ENCODE measurements around the gene HSD17B12. TPM values are rescaled to one million over a fixed set of nuclear protein-coding genes. Genes with fewer than 3 reads are reported as not detected.

HSD17B12 gene
- total RNA-seq, 1 donor from 2014 or later, result 48.2 TPM

DNA sequence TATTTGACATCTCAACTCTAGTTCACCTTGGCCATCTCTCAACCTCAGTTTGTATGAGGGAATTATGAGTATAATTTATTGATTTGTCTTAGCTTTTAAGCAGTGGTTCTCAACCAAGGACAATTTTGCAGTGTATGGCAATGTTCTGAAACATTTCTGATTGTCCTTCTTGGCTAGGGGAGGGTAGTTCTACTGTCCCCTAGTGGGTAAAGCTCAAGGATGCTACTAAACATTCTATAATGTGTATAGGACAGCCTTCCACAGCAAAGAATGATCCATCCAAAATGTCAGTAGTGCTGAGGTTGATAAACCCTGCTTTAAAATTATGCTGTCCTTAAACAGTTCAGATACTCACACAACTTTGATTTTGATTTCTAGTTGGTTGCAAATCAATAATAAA is 122.0 kb downstream of the HSD17B12 start:
- no peak for DNase-seq (ENCODE audit: low spot score in 2 of 2)
- H3K9me3 ChIP-seq, result no peaks in the 10 kb centered on the region
- intact Hi-C loops (cut with DNase I), result no loop called here
- no peak overlapping the region for H3K4me3 ChIP-seq
- H3K27ac ChIP-seq, result no peak overlapping the region
- TF ChIP-seq, protein P1, sequence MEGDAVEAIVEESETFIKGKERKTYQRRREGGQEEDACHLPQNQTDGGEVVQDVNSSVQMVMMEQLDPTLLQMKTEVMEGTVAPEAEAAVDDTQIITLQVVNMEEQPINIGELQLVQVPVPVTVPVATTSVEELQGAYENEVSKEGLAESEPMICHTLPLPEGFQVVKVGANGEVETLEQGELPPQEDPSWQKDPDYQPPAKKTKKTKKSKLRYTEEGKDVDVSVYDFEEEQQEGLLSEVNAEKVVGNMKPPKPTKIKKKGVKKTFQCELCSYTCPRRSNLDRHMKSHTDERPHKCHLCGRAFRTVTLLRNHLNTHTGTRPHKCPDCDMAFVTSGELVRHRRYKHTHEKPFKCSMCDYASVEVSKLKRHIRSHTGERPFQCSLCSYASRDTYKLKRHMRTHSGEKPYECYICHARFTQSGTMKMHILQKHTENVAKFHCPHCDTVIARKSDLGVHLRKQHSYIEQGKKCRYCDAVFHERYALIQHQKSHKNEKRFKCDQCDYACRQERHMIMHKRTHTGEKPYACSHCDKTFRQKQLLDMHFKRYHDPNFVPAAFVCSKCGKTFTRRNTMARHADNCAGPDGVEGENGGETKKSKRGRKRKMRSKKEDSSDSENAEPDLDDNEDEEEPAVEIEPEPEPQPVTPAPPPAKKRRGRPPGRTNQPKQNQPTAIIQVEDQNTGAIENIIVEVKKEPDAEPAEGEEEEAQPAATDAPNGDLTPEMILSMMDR (IDR thresholded peaks at IDR 0.05), result no peak
- no peaks in the 10 kb centered on the region for H3K27me3 ChIP-seq
- no peaks in the 10 kb centered on the region for H3K4me1 ChIP-seq
- H3K36me3 ChIP-seq, result peaks cover 0 to 32% of the 10 kb centered on the region in 2 donors

DNA sequence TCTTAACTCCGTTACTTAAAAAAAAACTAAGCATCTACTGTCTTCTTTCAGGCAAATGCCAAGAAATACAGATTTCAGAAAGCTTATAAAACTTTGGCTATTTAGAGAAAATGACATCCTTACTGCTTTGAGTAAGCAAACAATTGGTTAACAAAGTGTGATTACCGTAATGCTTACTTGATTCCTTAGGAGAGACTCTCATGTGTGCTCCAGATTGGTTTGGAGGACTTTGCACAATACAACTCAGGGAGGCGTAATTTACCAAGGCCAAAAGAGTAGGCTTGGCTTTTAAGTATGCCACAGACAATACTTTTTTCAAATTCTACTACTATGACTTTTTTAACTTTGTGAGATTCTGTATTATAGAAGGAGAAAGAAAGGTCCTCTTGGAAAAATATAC is 123.2 kb downstream of the HSD17B12 start:
- H3K4me3 ChIP-seq, result no peak overlapping the region
- H3K27ac ChIP-seq, result no peak overlapping the region
- H3K36me3 ChIP-seq, result peaks cover 0 to 27% of the 10 kb centered on the region in 2 donors
- no peaks in the 10 kb centered on the region for H3K9me3 ChIP-seq
- DNase-seq (ENCODE audit: low spot score in 2 of 2), result no peak
- TF ChIP-seq, protein P1 (IDR thresholded peaks at IDR 0.05), result no peak
- intact Hi-C loops (cut with DNase I), result no loop called here
- H3K4me1 ChIP-seq, result no peaks in the 10 kb centered on the region
- no peaks in the 10 kb centered on the region for H3K27me3 ChIP-seq

DNA sequence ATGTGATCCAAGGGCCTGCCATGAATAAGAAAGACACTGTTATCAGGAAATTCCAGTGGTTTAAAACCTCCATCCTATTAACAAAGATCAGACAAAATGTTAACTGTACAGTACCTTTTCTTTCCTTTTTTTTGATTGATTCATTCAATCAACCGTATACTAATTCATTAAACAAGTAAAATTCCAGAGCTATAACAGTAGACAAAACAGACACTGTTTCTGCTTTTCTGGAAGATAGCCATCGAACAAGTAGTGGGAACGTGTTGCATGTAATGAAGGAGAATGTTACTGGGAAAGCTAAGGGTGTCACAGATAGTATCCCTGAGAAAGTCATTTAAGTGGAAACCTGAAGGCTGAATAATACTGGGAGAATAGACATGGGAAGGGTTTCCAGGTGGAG is 126.4 kb downstream of the HSD17B12 start:
- Histone ChIP-seq H3K4me3 (no peak overlapping the region), H3K36me3 (peaks cover 0 to 12% of the 10 kb centered on the region in 2 donors), H3K9me3 (no peaks in the 10 kb centered on the region), H3K27ac (no peak overlapping the region), H3K4me1 (no peaks in the 10 kb centered on the region), H3K27me3 (no peaks in the 10 kb centered on the region)
- intact Hi-C loops (cut with DNase I), result no loop called here
- TF ChIP-seq, protein P1 (IDR thresholded peaks at IDR 0.05), result no peak
- DNase-seq (ENCODE audit: low spot score in 2 of 2), result no peak

DNA sequence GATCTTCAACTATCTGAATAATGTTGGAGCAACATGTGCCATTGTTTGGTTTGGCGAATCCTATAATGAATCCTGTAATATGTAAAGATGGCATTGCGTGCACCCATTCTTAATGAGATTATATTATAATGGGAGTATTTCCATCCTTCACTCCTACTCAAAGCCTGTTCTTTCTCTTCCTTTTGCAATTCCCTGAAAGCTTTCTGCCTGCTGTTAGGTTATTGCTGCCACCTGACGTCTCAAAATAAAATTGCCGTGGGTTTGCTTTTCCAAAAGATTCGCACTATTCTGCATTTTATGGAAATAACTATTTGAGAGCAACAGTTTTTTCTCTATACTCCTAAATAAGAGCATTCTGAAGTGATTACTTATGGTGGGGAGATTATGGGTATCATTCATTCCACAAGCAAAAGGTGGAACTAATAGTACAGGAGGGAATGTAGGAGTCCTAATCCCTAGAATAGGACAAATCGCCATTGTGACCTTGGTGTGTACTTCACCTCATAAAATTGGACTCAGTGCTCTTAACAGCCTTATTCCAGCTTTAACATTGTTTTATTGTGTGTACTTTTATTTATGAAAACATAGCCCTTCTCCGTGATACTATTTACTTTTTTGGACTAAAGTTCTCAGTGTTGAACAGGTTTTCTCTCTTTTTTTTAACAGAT is 130.5 kb downstream of the HSD17B12 start:
- intact Hi-C loops (cut with DNase I), result no loop called here
- DNase-seq (ENCODE audit: low spot score in 2 of 2), result no peak
- Histone ChIP-seq H3K4me1 (no peaks in the 10 kb centered on the region), H3K9me3 (no peaks in the 10 kb centered on the region), H3K4me3 (no peak overlapping the region), H3K36me3 (peaks cover 0 to 4% of the 10 kb centered on the region in 2 donors), H3K27me3 (no peaks in the 10 kb centered on the region), H3K27ac (no peak overlapping the region)
- TF ChIP-seq, protein P1 (IDR thresholded peaks at IDR 0.05), result peak in 2 of 3 experiments; percentile 26 to 63

DNA sequence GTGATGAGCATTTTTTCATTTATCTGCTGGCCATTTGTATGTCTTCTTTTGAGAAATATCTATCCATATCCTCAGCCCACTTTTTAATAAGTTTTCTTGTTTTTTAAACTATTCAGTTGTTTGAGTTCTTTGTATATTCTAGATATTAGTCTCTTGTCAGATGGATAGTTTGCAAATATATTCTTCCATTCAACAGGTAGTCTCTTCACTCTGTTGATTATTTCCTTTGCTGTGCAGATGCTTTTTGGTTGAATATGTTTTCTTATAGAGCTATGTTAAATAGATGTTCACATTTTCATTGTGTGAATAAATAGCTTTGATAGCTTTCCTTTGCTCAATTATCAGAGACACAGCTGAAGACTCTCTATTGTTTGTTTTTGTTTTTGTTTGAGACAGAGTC is 131.9 kb downstream of the HSD17B12 start:
- no peak overlapping the region for H3K27ac ChIP-seq
- intact Hi-C loops (cut with DNase I), result no loop called here
- H3K27me3 ChIP-seq, result no peaks in the 10 kb centered on the region
- DNase-seq (ENCODE audit: low spot score in 2 of 2), result no peak
- H3K4me3 ChIP-seq, result no peak overlapping the region
- peaks cover 0 to 5% of the 10 kb centered on the region in 2 donors for H3K36me3 ChIP-seq
- no peaks in the 10 kb centered on the region for H3K9me3 ChIP-seq
- H3K4me1 ChIP-seq, result no peaks in the 10 kb centered on the region
- TF ChIP-seq, protein P1 (IDR thresholded peaks at IDR 0.05), result no peak

All from ascending aorta (tissue), 2 donors.